IPS-18c (cell line): ENCODE data around the gene ASGR2.

Source experiments
- H3K4me3 ChIP-seq: 2 replicates; pipeline ENCODE4 v1.7.0; 2013; ENCODE audit warnings: low read depth, mild to moderate bottlenecking, low read length, moderate library complexity; ENCODE audit not compliant: insufficient read depth
- H3K9me3 ChIP-seq: one replicate; pipeline ENCODE4 v1.6.1; 2013; ENCODE audit warnings: mild to moderate bottlenecking, low read length, moderate library complexity; ENCODE audit not compliant: control insufficient read depth, insufficient read depth

The ASGR2 gene

GRCh38 chr17:7083592-7083991 lies 31.0 kb downstream of the ASGR2 start:
- Histone ChIP-seq H3K9me3 (no peaks in the 10 kb centered on the region), H3K4me3 (no peak overlapping the region)

GRCh38 chr17:7081341-7082062 lies 33.1 kb downstream of the ASGR2 start:
- no peak overlapping the region for H3K4me3 ChIP-seq
- H3K9me3 ChIP-seq: no peaks in the 10 kb centered on the region

- Histone ChIP-seq H3K9me3 (no peaks in the 10 kb centered on the region), H3K4me3 (no peak overlapping the region)
Measured at GRCh38 chr17:7080456-7081041, 34.1 kb downstream of the ASGR2 start.

- Histone ChIP-seq H3K9me3 (no peaks in the 10 kb centered on the region), H3K4me3 (no peak within 1 kb of the TSS)
Measured at GRCh38 chr17:7079581-7080455, 34.8 kb downstream of the ASGR2 start, which contains the start of gene CLEC10A. CLEC10A (minus strand) TSS chr17:7080251; CDS start chr17:7078812, 1,439 bp downstream.

GRCh38 chr17:7078711-7079110 lies 35.9 kb downstream of the ASGR2 start:
- H3K4me3 ChIP-seq: no peak overlapping the region

GRCh38 chr17:7077911-7078546 lies 36.6 kb downstream of the ASGR2 start:
- no peak overlapping the region for H3K4me3 ChIP-seq
- no peaks in the 10 kb centered on the region for H3K9me3 ChIP-seq

More at GRCh38 chr17:7078711-7079110, 35.9 kb downstream of the ASGR2 start:
- no peaks in the 10 kb centered on the region for H3K9me3 ChIP-seq

DNA sequence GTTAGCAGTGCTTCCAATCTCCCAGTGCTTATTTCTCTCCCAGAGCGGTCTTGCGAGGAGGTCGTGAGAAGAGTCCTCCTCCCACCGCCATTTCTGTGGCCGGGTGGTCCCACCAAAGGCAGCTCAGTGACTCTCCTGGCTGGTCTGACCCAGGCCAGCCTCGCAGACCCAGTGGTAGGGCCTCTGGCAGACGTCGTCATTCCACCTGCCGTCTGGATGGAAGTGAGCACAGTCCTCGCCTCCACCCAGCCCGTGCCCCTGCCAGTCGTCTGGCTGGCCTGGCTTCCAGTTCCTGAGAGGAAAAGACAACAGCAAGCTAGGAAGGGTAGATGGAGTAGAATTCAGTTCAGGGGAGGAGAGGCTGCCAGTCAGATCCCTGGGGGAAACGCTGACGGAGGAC lies 39.7 kb downstream of the ASGR2 start:
- no peaks in the 10 kb centered on the region for H3K9me3 ChIP-seq
- H3K4me3 ChIP-seq: no peak overlapping the region

- H3K4me3 ChIP-seq: no peak overlapping the region
Measured at GRCh38 chr17:7072406-7072805, 42.2 kb downstream of the ASGR2 start.

GRCh38 chr17:7070712-7071111 lies 43.9 kb downstream of the ASGR2 start:
- Histone ChIP-seq H3K4me3 (no peak overlapping the region), H3K9me3 (peaks cover 5% of the 10 kb centered on the region)

More at GRCh38 chr17:7072406-7072805, 42.2 kb downstream of the ASGR2 start:
- H3K9me3 ChIP-seq: peaks cover 5% of the 10 kb centered on the region

- Histone ChIP-seq H3K9me3 (peaks cover 5% of the 10 kb centered on the region), H3K4me3 (no peak overlapping the region)
Measured at GRCh38 chr17:7068268-7068667, 46.4 kb downstream of the ASGR2 start.

GRCh38 chr17:7067198-7067597 lies 47.4 kb downstream of the ASGR2 start:
- no peak overlapping the region for H3K4me3 ChIP-seq
- peaks cover 5% of the 10 kb centered on the region for H3K9me3 ChIP-seq

GRCh38 chr17:7064261-7064660 lies 50.4 kb downstream of the ASGR2 start:
- Histone ChIP-seq H3K9me3 (peaks cover 5% of the 10 kb centered on the region), H3K4me3 (no peak overlapping the region)

- peaks cover 5% of the 10 kb centered on the region for H3K9me3 ChIP-seq
Measured at GRCh38 chr17:7063518-7064094, 51.0 kb downstream of the ASGR2 start.

GRCh38 chr17:7060165-7060891 lies 54.3 kb downstream of the ASGR2 start:
- H3K9me3 ChIP-seq: no peaks in the 10 kb centered on the region
- H3K4me3 ChIP-seq: no peak overlapping the region

More at GRCh38 chr17:7063518-7064094, 51.0 kb downstream of the ASGR2 start:
- H3K4me3 ChIP-seq: no peak overlapping the region

GRCh38 chr17:7058831-7059447 lies 55.7 kb downstream of the ASGR2 start:
- H3K4me3 ChIP-seq: no peak overlapping the region

GRCh38 chr17:7056386-7056785 lies 58.2 kb downstream of the ASGR2 start:
- no peak overlapping the region for H3K4me3 ChIP-seq
- no peaks in the 10 kb centered on the region for H3K9me3 ChIP-seq

More at GRCh38 chr17:7058831-7059447, 55.7 kb downstream of the ASGR2 start:
- H3K9me3 ChIP-seq: no peaks in the 10 kb centered on the region
